ENCODE results near the gene SGCD. TPM values are rescaled to one million over a fixed set of nuclear protein-coding genes. Genes with fewer than 3 reads are reported as not detected.

The SGCD gene
- total and polyA plus RNA-seq, 2 of the 4 experiments (the other 2 are of a cell fraction) = 5.8 to 10.6 TPM

DNA sequence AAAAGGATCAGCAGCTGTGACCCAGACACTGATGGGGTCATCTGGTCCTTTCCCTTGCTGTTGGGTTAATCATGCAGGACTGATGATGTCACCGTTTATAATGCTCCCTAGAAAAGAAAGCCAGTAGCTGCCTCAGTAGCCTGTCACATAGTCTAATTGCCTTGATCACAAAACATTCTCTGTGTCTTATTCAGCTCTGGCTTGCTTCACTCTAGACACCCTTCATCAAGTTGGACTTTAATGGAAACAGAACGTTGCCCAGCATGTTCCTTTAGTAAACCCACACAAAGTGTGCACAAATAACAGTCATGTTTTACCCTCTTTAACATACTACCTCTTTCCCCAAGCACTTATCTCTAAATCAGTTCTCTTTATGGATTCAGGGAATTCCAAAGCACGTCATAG is 170.8 kb downstream of the SGCD start:
- DNase-seq = peak; percentile 74
- POLR2A ChIA-PET (ENCODE audit: unreplicated experiment) = no interaction called here
- no peaks in the 10 kb centered on the region; a peak in 1 of 4 replicates for H3K79me1 ChIP-seq (ENCODE audit: low read depth in 1 of 2, low read length in 2 of 2)
- peaks cover 2% of the 10 kb centered on the region for H3K4me1 ChIP-seq (ENCODE audit: control insufficient read depth, insufficient read depth, low read length)
- H2BK5ac ChIP-seq (ENCODE audit: low read depth, low read length, poor library complexity, severe bottlenecking) = peak overlapping the region; percentile 45
- H4K5ac ChIP-seq (ENCODE audit: low read depth, low read length) = no peak overlapping the region
- H2AK5ac ChIP-seq (ENCODE audit: low read depth, low read length) = no peak overlapping the region
- no peaks in the 10 kb centered on the region for H3K9me3 ChIP-seq (ENCODE audit: control insufficient read depth, insufficient read depth, low read length)
- no peak overlapping the region for H3K23ac ChIP-seq (ENCODE audit: low read depth, low read length)
- ATAC-seq (ENCODE audit: low read depth) = peak; percentile 78
- H3K4me3 ChIP-seq (ENCODE audit: insufficient read depth, low read depth, low read length) = no peak overlapping the region
- TF ChIP-seq FOS (IDR thresholded peaks at IDR 0.05; ENCODE audit: low read depth, low read length) = peak; percentile 48; the same call in 1 of the 2 replicates
- peak; percentile 66 for TF ChIP-seq CEBPB (IDR thresholded peaks at IDR 0.05; ENCODE audit: low read depth, low read length)
- no peak for TF ChIP-seq BHLHE40 (IDR thresholded peaks at IDR 0.05; ENCODE audit: low read depth, low read length)
- no peak overlapping the region for H3K14ac ChIP-seq (replicated peaks; ENCODE audit: low read depth, low read length)
- H3K9ac ChIP-seq (ENCODE audit: low read depth, low read length) = no peak overlapping the region
- no peaks in the 10 kb centered on the region for H3K36me3 ChIP-seq (ENCODE audit: control insufficient read depth, insufficient read depth, low read length)
- H3K4me2 ChIP-seq (ENCODE audit: low read depth, low read length) = no peak overlapping the region; the same call in 1 of the 2 replicates
- no peak overlapping the region for H2AK9ac ChIP-seq (replicated peaks; ENCODE audit: low read depth, low read length, poor library complexity)
- H4K20me1 ChIP-seq (ENCODE audit: insufficient read depth, low read length) = no peaks in the 10 kb centered on the region
- no peak overlapping the region for H2AFZ ChIP-seq (replicated peaks; ENCODE audit: low read length, poor library complexity)
- in situ Hi-C loops (cut with MboI; ENCODE audit: low sequenced_read_pairs) = no loop called here
- dilution Hi-C loops (cut with HindIII; ENCODE audit: low sequenced_read_pairs, unreplicated experiment) = no loop called here
- H2BK15ac ChIP-seq (ENCODE audit: low read depth, low read length) = no peak overlapping the region
- H3K56ac ChIP-seq (ENCODE audit: extremely low read depth, insufficient read depth, low read length) = no peak overlapping the region
- H4K91ac ChIP-seq (ENCODE audit: insufficient read depth, low read depth, low read length) = no peak overlapping the region
- H2BK120ac ChIP-seq (ENCODE audit: low read depth, low read length) = no peak overlapping the region
- H3K27ac ChIP-seq (ENCODE audit: insufficient read depth, low read length) = no peak overlapping the region
- peak overlapping the region; percentile 64; the same call in 1 of the 2 replicates for H3K18ac ChIP-seq (ENCODE audit: low read depth, low read length)
- 6% methylated on average over 2 of the region's 3 CpGs; no CpG with 5 or more reads in 1 of the 2 experiments for WGBS, 2 experiments (ENCODE audit: extremely low coverage in 2 of 2, insufficient read length in 1 of 2)
- H3K4ac ChIP-seq (ENCODE audit: low read depth, low read length) = no peak overlapping the region
- BruUV-seq (replicated peaks) = no TSS peak
- H2BK20ac ChIP-seq (ENCODE audit: low read depth, low read length) = no peak overlapping the region
- intact Hi-C loops (cut with micrococcal nuclease) = no loop called here
- H3K27me3 ChIP-seq (ENCODE audit: control insufficient read depth, insufficient read depth, low read length) = no peaks in the 10 kb centered on the region
- no peak overlapping the region for H4K8ac ChIP-seq (ENCODE audit: low read depth in 2 of 2, low read length in 2 of 2)
- CTCF ChIA-PET = interaction anchor here (0.5 to 0.7 kb wide), 4 partner anchors 13 to 639 kb away, joined by 3 to 8 read pairs (median 5); no protein-coding TSS in a partner anchor
- H3K9me1 ChIP-seq (ENCODE audit: insufficient read depth, low read length) = 0 out of 2 replicates have a peak, but pooled peaks cover 3% of the 10 kb centered on the region

Data from IMR-90 (cell line).